ENCODE data around the gene PLEKHG5. TPM values are rescaled to one million over a fixed set of nuclear protein-coding genes. Genes with fewer than 3 reads are reported as not detected.

Gene PLEKHG5
- polyA plus RNA-seq, 2 of the 4 experiments (the other 2 are of a cell fraction), result 0.84 to 3.1 TPM

DNA sequence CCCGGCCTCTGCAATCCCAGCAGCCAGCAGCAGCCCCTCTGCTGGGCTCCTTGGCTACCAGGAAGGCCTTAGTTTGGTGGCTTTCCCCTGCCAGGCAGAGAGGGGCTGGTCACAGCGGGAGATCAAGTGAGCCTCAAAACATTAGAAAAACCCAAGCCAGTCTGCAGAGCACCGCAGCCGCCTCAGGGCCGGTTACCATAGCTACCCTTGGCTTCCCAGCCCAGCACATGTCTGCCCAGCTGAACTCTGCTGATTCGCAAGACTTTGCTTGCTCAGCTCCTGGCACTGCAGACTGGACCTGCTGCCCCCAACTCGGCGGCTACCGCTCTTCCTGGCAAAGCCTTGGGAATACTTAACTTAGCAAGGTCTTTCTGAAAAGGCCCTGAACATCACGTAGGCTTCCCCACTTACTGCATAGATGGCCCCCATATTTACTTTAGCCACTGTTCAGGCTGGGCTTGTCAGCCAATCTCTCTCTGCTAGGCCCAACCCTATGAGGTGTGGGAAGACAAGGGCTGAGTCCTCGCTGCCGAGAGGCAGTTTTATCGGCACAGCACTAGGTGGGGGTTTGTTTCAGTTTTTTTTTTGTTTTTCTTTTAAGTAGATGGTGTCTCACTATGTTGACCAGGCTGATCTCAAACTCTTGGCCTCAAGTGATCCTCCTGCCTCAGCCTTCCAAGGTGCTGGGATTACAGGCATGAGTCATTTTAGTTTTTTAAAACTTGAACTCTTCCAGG, 28.6 kb upstream of the PLEKHG5 start (continued):
- TF ChIP-seq EP300 (IDR thresholded peaks at IDR 0.05) (no peak), SREBF2 (IDR thresholded peaks at IDR 0.05) (no peak), GATA3 (IDR thresholded peaks at IDR 0.05; ENCODE audit: borderline replicate concordance) (no peak), ZNF302 (CRISPR knock-in tag; IDR thresholded peaks at IDR 0.05) (no peak), MYC (IDR thresholded peaks at IDR 0.05; ENCODE audit: borderline replicate concordance, low read length) (no peak)
- TF ChIP-seq, protein P1, sequence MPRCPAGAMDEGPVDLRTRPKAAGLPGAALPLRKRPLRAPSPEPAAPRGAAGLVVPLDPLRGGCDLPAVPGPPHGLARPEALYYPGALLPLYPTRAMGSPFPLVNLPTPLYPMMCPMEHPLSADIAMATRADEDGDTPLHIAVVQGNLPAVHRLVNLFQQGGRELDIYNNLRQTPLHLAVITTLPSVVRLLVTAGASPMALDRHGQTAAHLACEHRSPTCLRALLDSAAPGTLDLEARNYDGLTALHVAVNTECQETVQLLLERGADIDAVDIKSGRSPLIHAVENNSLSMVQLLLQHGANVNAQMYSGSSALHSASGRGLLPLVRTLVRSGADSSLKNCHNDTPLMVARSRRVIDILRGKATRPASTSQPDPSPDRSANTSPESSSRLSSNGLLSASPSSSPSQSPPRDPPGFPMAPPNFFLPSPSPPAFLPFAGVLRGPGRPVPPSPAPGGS (IDR thresholded peaks at IDR 0.05), result no peak

DNA sequence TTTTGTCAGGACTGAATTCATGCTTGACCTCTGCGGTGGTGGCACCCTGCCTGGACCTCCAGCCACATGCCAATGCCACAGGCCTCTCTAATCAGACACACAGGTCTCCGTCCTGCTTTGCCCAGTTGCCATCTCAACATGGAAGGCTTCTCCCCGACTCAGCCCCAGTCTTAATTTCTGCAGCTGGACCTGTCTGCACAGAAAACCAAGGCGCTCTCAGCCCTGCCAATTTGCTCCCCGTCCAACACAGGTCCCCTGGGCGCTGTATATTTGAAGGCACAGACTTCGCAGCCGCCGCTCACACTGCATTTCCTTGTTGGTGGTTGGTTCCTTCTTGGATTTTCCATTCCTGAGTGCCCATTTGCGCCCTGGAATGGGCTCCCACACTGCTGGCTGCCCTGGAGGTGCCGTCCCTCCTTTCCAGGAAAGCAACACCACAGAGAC, 28.0 kb upstream of the PLEKHG5 start:
- Histone ChIP-seq H3K4me1 (no peaks in the 10 kb centered on the region), H3K4me2 (no peak overlapping the region), H3K9me3 (no peaks in the 10 kb centered on the region), H3K27ac (no peak overlapping the region), H3K4me3 (no peak overlapping the region)
- 82% methylated on average over 10 of the region's 11 CpGs for WGBS (ENCODE audit: missing lambda C conversion rate)
- ATAC-seq (peak in 1 of 2 experiments; percentile 14; a peak in 1 of 6 replicates), FAIRE-seq (no peak), DNase-seq (ENCODE audit: low read depth in 1 of 2, low spot score in 1 of 2) (no peak)
- no peak for TF ChIP-seq ZSCAN20 (CRISPR knock-in tag; IDR thresholded peaks at IDR 0.05)
- ChIA-PET CTCF (interaction anchor here (1.4 kb wide), 1 partner anchor 35 kb away, joined by 3 read pairs; the partner anchor contains the start of genes NOL9 and TAS1R1), POLR2A (no interaction called here)

DNA sequence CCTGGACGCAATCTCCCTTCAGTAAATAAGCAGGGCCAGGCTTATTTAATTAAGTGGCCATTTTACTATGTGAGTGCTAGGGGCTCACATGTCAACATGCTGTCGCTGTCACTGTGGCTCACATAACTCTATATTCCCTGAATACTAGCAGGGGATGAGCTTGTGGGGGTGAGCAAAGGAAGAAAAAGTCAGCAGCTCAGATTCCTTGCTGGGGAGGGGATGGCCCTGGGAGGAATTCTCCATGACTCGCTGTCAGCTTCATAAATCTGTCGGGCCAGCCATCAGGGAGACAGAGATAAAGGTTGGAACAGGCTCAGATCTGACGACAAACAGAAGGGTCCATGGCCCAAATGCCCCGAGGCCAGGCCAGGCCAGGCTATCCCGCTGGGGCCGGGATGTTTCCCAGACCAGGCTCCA, 26.0 kb upstream of the PLEKHG5 start:
- ChIA-PET CTCF (no interaction called here), POLR2A (no interaction called here)
- 60% methylated on average over 7 of the region's 8 CpGs for WGBS (ENCODE audit: missing lambda C conversion rate)
- Histone ChIP-seq H3K4me1 (no peaks in the 10 kb centered on the region), H3K9me3 (no peaks in the 10 kb centered on the region), H3K27ac (no peak overlapping the region), H3K4me3 (no peak overlapping the region), H3K4me2 (no peak overlapping the region)
- FAIRE-seq (no peak), DNase-seq (ENCODE audit: low read depth in 1 of 2, low spot score in 1 of 2) (no peak), ATAC-seq (peak; percentile 15 to 22; a peak in 1 of 6 replicates)
- TF ChIP-seq EP300 (IDR thresholded peaks at IDR 0.05) (no peak), MAZ (IDR thresholded peaks at IDR 0.05; ENCODE audit: borderline replicate concordance, low read depth, low read length) (no peak), ZC3H11A (IDR thresholded peaks at IDR 0.05) (no peak)
- TF ChIP-seq, protein P2, sequence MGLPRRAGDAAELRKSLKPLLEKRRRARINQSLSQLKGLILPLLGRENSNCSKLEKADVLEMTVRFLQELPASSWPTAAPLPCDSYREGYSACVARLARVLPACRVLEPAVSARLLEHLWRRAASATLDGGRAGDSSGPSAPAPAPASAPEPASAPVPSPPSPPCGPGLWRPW (IDR thresholded peaks at IDR 0.05), result no peak

DNA sequence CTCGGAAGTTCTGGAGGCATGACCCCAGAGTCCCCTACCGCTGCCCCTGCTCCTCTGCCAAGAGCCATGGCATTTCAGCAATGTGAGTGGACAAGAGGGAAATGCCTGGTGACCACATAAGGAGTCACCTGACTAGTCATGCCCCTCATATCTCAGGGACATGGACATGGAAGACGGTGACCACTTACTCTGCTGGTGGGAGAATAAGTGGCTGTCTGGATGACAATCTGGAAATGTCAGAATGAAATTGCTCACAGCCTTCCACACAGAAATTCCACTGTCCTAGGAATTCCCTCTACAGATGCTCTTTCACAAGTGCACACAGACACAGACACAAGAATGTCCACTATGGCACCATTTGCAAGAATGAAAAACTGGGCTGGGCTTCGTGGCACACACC, 24.3 kb upstream of the PLEKHG5 start:
- H3K4me2 ChIP-seq, result no peak overlapping the region
- 65% methylated on average over 4 of the region's 4 CpGs for WGBS (ENCODE audit: missing lambda C conversion rate)
- TF ChIP-seq CEBPB (IDR thresholded peaks at IDR 0.05), result no peak
- TF ChIP-seq HDAC2 (IDR thresholded peaks at IDR 0.05), result no peak
- TF ChIP-seq, protein P3, sequence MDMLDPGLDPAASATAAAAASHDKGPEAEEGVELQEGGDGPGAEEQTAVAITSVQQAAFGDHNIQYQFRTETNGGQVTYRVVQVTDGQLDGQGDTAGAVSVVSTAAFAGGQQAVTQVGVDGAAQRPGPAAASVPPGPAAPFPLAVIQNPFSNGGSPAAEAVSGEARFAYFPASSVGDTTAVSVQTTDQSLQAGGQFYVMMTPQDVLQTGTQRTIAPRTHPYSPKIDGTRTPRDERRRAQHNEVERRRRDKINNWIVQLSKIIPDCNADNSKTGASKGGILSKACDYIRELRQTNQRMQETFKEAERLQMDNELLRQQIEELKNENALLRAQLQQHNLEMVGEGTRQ (IDR thresholded peaks at IDR 0.05), result no peak
- no peak overlapping the region for H3K27ac ChIP-seq
- FAIRE-seq (no peak), DNase-seq (ENCODE audit: low read depth in 1 of 2, low spot score in 1 of 2) (no peak), ATAC-seq (no peak)
- H3K9me3 ChIP-seq, result no peaks in the 10 kb centered on the region
- CTCF ChIA-PET, result no interaction called here
- H3K4me3 ChIP-seq, result no peak overlapping the region
- H3K4me1 ChIP-seq, result no peaks in the 10 kb centered on the region
- POLR2A ChIA-PET, result no interaction called here

DNA sequence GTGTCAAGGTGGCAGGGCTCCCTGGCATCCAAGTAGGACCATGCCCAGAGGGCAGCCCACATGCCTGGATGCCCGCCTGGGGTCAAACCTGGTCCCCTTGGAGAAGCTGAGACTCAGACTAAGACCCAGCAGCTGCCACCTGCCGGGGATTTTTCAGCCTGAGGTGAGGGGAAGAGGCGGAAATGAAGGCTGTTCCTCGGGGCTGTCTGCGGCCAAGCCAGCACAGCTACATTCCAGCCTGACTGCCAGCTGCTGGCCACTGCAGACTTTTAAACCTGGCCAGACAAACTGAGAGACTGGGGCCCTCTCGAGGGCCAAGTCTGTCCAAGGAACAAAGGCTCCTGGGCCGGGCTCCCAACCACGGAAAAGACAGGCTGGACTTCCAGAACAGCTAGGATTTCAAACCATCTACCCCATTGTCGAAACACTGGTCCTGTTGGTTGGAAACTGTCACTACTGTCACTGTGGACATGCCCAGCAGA, 21.9 kb upstream of the PLEKHG5 start:
- POLR2A ChIA-PET, result no interaction called here
- no peak for TF ChIP-seq RFX5 (IDR thresholded peaks at IDR 0.05)
- TF ChIP-seq RNF2 (IDR thresholded peaks at IDR 0.05; ENCODE audit: borderline replicate concordance, low read depth), result no peak
- no peak for TF ChIP-seq NR3C1 (IDR thresholded peaks at IDR 0.05)
- TF ChIP-seq GATA3 (IDR thresholded peaks at IDR 0.05; ENCODE audit: borderline replicate concordance), result no peak
- no peak for TF ChIP-seq RCOR1 (IDR thresholded peaks at IDR 0.05; ENCODE audit: low read depth, low read length)
- no peak for TF ChIP-seq TP53 (CRISPR knock-in tag; IDR thresholded peaks at IDR 0.05)
- no peak for TF ChIP-seq EHF (CRISPR knock-in tag; IDR thresholded peaks at IDR 0.05)
- TF ChIP-seq NFE2L2 (conservative IDR thresholded peaks at IDR 0.05; ENCODE audit: low read length), result no peak
- no peak for TF ChIP-seq RARB (CRISPR knock-in tag; IDR thresholded peaks at IDR 0.05)
- TF ChIP-seq, protein P4, sequence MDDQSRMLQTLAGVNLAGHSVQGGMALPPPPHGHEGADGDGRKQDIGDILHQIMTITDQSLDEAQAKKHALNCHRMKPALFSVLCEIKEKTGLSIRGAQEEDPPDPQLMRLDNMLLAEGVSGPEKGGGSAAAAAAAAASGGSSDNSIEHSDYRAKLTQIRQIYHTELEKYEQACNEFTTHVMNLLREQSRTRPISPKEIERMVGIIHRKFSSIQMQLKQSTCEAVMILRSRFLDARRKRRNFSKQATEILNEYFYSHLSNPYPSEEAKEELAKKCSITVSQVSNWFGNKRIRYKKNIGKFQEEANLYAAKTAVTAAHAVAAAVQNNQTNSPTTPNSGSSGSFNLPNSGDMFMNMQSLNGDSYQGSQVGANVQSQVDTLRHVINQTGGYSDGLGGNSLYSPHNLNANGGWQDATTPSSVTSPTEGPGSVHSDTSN (IDR thresholded peaks at IDR 0.05), result no peak
- no peak for TF ChIP-seq NPAS2 (CRISPR knock-in tag; IDR thresholded peaks at IDR 0.05; ENCODE audit: borderline replicate concordance)
- no peak for TF ChIP-seq HEYL (CRISPR knock-in tag; IDR thresholded peaks at IDR 0.05)
- no peak for TF ChIP-seq JUN (IDR thresholded peaks at IDR 0.05)
- TF ChIP-seq, protein P5, sequence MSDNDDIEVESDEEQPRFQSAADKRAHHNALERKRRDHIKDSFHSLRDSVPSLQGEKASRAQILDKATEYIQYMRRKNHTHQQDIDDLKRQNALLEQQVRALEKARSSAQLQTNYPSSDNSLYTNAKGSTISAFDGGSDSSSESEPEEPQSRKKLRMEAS (IDR thresholded peaks at IDR 0.05), result no peak
- no peak for TF ChIP-seq SMC3 (IDR thresholded peaks at IDR 0.05)
- no peak for TF ChIP-seq CHD2 (IDR thresholded peaks at IDR 0.05; ENCODE audit: low read length, partially characterized antibody)

More for the DNA sequence above, 21.9 kb upstream of the PLEKHG5 start:
- Histone ChIP-seq H3K4me2 (no peak overlapping the region), H3K9me3 (no peaks in the 10 kb centered on the region), H3K4me3 (no peak overlapping the region), H3K4me1 (no peaks in the 10 kb centered on the region), H3K27ac (no peak overlapping the region)
- 46% methylated on average over 3 of the region's 9 CpGs for WGBS (ENCODE audit: missing lambda C conversion rate)
- no peak for ATAC-seq
- CTCF ChIA-PET, result interaction anchor here (1.1 to 3.9 kb wide), 5 partner anchors 10 to 133 kb away, joined by 3 to 12 read pairs (median 6); no protein-coding TSS in a partner anchor
- FAIRE-seq, result no peak
- no peak for DNase-seq (ENCODE audit: low read depth in 1 of 2, low spot score in 1 of 2)
